HL-60 (cell line): Measurements from ENCODE around the gene CENPQ.

ENCODE experiments used
- POLR2AphosphoS5 ChIP-seq: IDR thresholded peaks from 2 replicates; pipeline ENCODE4 v1.6.1; 2012; ENCODE audit warnings: low read depth
- TF ChIP-seq, protein P1 (sequence below): IDR thresholded peaks from one replicate; pipeline ENCODE4 v1.5.1; 2011; ENCODE audit warnings: low read length, control low read depth, inconsistent platforms; ENCODE audit not compliant: insufficient read depth

DNA sequence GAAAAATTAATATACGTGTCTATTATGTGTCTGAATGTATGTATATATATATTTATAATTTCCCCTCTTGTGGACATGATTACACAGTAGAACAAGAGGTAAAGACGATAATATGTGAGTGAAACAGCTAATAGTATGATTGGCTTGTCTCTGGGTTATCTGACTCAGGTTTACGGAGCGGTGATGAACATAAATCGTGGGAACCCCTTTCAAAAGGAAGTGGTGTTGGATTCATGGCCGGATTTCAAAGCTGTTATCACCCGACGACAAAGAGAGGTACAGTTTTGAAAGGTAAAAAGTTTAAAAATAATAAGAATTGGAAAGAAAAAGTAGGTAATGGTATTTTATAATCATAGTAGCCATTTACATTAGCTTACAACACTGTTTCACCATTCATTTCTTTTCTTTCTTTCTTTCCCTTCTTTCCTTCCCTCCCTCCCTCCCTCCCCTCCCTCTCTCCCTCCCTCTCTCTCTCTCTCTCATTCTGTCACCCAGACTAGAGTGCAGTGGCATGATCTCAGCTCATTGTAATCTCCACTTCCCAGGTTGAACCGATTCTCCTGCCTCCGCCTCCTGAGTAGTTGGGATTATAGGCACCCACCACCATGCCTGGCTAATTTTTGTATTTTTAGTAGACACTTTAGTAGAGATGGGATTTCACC is 52.4 kb downstream of the CENPQ start:
- TF ChIP-seq, protein P1, sequence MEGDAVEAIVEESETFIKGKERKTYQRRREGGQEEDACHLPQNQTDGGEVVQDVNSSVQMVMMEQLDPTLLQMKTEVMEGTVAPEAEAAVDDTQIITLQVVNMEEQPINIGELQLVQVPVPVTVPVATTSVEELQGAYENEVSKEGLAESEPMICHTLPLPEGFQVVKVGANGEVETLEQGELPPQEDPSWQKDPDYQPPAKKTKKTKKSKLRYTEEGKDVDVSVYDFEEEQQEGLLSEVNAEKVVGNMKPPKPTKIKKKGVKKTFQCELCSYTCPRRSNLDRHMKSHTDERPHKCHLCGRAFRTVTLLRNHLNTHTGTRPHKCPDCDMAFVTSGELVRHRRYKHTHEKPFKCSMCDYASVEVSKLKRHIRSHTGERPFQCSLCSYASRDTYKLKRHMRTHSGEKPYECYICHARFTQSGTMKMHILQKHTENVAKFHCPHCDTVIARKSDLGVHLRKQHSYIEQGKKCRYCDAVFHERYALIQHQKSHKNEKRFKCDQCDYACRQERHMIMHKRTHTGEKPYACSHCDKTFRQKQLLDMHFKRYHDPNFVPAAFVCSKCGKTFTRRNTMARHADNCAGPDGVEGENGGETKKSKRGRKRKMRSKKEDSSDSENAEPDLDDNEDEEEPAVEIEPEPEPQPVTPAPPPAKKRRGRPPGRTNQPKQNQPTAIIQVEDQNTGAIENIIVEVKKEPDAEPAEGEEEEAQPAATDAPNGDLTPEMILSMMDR, result no peak
- TF ChIP-seq POLR2AphosphoS5, result no peak
